NCI-H2227 treated with DMSO at 0.1 percent for 48 hours (cell line): Measurements from ENCODE around the gene EIF1AX.
A peak's percentile ranks its signal among the peaks of the same experiment; 100 is the strongest.
"Not testable (repeated sequence)": the region's sequence is repeated elsewhere in the genome, so short reads cannot be mapped to it uniquely, and the experiment has no call there.

Source experiments
- DNase-seq: peaks from one replicate; lab custom pipeline; 2025; lab: John Stamatoyannopoulos, UW

The EIF1AX gene

GRCh38 chrX:20141281-20142220 lies at the start of gene EIF1AX:
Gene EIF1AX (minus strand): TSS chrX:20141838. CDS start chrX:20141640, 198 bp downstream.
- peak; percentile 98 for DNase-seq

GRCh38 chrX:20189171-20189570 lies 47.5 kb upstream of the EIF1AX start:
- DNase-seq = no peak

GRCh38 chrX:20181598-20182329 lies 40.1 kb upstream of the EIF1AX start:
- DNase-seq = no peak

- no peak for DNase-seq
Measured at GRCh38 chrX:20177093-20177492, 35.5 kb upstream of the EIF1AX start.

- DNase-seq = no peak
Measured at GRCh38 chrX:20173856-20174255, 32.2 kb upstream of the EIF1AX start.

GRCh38 chrX:20173313-20173712 lies 31.7 kb upstream of the EIF1AX start:
- no peak for DNase-seq

- DNase-seq = no peak
Measured at GRCh38 chrX:20171887-20172286, 30.2 kb upstream of the EIF1AX start.

- DNase-seq = not testable (repeated sequence)
Measured at GRCh38 chrX:20162516-20162915, 20.9 kb upstream of the EIF1AX start.

GRCh38 chrX:20159797-20160385 lies 18.3 kb upstream of the EIF1AX start:
- DNase-seq = no peak

GRCh38 chrX:20151689-20152088 lies 10.1 kb upstream of the EIF1AX start:
- no peak for DNase-seq

- DNase-seq = no peak
Measured at GRCh38 chrX:20149326-20149725, 7.7 kb upstream of the EIF1AX start.

GRCh38 chrX:20147561-20147960 lies 5.9 kb upstream of the EIF1AX start:
- DNase-seq = no peak

- no peak for DNase-seq
Measured at GRCh38 chrX:20144491-20144890, 2.9 kb upstream of the EIF1AX start.

GRCh38 chrX:20143561-20143960 lies 1.9 kb upstream of the EIF1AX start:
- no peak for DNase-seq

GRCh38 chrX:20143111-20143510 lies 1.5 kb upstream of the EIF1AX start:
- no peak for DNase-seq

- no peak for DNase-seq
Measured at GRCh38 chrX:20140420-20140819, 1.2 kb downstream of the EIF1AX start.

- DNase-seq = no peak
Measured at GRCh38 chrX:20139966-20140365, 1.7 kb downstream of the EIF1AX start.

GRCh38 chrX:20135944-20136343 lies 5.7 kb downstream of the EIF1AX start:
- no peak for DNase-seq

GRCh38 chrX:20132666-20133065 lies 9.0 kb downstream of the EIF1AX start:
- no peak for DNase-seq

GRCh38 chrX:20130357-20130756 lies 11.3 kb downstream of the EIF1AX start:
- DNase-seq = no peak

GRCh38 chrX:20129547-20129946 lies 12.1 kb downstream of the EIF1AX start:
- DNase-seq = no peak

GRCh38 chrX:20128670-20129069 lies 13.0 kb downstream of the EIF1AX start:
- DNase-seq = peak; percentile 12

- DNase-seq = not testable (repeated sequence)
Measured at GRCh38 chrX:20127440-20127839, 14.2 kb downstream of the EIF1AX start.
